NCI-H1436 treated with DMSO at 0.1 percent for 48 hours (cell line): Measurements from ENCODE around the gene NUMB.

Source experiments
- DNase-seq: peaks from one replicate; lab custom pipeline; 2025; lab: John Stamatoyannopoulos, UW

Gene NUMB

GRCh38 chr14:73289729-73290128 lies 168.6 kb downstream of the NUMB start:
- no peak for DNase-seq

GRCh38 chr14:73289308-73289707 lies 169.0 kb downstream of the NUMB start:
- DNase-seq = no peak

- no peak for DNase-seq
These were observed 171.3 kb downstream of the NUMB start for GRCh38 chr14:73287071-73287470.

DNA sequence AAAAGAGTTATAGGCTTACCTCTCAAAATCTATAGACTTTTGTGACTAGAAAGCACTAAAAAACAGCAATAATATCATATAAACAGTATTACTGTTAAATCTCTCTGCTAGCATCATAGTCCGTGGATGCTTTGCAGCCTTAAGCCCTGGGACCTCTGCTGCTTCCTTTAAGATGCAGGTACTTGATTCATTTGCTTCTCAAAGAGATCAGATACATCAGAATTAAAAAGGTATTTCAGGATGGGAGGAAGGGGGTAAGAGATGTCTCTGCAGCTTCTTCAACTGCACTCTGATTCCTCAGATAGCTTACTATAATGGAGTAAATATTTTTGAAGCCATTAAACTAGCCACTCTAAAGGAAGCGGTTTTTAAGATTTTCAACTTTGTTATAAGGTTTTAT lies 171.7 kb downstream of the NUMB start:
- DNase-seq = no peak

- DNase-seq = no peak
These were observed 172.4 kb downstream of the NUMB start for GRCh38 chr14:73285979-73286378.

DNA sequence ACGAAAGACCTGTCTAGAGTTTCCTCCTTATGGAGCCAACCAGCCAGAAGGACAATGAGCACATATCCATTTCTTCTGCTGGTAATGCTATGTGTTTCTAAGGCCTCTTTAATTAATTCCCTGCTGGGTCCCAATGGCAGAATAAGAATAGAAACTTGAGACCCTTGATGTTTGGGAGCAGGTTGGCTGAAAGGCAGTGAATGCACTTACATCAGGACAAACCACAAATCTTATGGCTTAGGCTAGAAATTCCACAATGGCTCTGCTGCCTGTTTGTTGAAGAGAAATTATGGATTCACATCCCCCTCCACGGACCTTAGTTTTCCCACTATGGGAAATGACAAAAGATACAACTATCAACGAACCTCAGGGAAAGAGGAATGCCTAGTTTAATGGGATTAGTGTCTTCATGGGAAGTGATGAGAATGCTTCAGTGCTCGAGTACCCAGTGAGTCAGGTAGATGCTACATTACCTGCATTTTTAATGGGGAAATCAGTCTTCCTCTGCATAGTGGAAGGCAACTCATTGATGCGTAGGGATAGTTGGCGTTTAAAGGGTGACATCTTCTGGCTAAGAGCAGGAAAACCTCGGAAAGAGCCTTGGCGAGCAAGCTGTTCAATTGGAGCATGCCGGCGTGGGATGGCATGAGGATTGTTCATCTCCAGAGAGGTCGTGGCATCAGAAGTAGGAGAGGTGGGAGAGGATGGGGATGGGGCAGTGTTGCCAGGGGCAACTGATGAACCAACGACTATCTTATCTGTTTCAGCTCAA lies 174.6 kb downstream of the NUMB start:
- DNase-seq = no peak

DNA sequence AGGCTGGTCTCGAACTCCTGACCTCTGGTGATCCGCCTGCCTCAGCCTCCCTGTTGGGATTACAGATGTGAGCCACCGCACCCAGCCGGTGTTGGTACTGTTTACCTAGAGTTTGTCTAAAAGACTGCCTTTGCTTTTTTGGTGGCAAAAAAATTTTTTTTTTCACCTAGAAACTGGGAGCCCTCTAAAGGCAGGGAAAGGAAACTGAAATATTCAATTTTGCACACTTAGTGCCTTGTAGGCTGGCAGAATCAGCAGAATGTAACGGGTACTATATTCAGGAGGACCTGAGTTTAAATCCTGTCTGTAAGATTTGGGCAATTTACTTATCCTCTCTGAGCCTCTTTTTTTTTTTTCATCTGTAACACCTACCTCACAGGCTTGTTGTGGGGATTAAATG lies 177.4 kb downstream of the NUMB start:
- no peak for DNase-seq

DNA sequence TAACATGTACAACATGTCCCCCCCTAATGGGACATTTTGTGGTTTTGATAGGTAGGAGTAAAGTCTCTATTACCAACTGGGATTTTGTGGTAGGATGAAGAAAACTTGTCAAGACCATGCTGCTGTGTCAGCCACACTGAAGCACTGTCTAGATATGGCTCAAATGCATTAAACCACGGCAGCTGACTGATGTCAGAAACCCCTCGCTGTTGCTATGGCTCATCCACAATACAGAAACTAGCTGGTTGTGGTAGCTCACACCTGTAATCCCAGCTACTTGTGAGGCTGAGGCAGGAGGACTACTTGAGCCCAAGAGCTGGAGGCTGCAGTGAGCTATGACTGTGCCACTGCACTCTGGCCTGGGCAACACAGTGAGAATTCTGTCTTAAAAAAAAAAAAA lies 181.0 kb downstream of the NUMB start:
- no peak for DNase-seq

DNA sequence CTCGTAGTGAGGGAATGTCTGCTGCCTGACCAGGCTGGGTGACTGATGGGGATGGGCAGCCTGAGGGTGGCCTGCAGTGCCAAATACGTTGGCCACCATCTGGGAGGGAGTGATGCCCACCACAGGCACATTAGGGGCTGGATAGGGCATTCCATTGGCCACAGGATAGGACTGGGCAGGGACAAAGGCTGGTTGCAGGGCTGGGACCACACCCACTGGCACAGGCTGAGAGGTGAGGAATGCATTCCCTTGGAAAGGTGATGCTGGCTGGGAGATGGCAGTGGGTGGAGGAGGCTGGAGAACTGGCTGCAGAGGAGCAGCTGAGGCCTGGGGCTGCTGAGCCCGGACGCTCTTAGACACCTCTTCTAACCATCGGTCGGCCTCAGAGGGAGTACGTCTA lies 181.5 kb downstream of the NUMB start:
- no peak for DNase-seq

GRCh38 chr14:73273799-73274198 lies 184.5 kb downstream of the NUMB start:
- DNase-seq = no peak

DNA sequence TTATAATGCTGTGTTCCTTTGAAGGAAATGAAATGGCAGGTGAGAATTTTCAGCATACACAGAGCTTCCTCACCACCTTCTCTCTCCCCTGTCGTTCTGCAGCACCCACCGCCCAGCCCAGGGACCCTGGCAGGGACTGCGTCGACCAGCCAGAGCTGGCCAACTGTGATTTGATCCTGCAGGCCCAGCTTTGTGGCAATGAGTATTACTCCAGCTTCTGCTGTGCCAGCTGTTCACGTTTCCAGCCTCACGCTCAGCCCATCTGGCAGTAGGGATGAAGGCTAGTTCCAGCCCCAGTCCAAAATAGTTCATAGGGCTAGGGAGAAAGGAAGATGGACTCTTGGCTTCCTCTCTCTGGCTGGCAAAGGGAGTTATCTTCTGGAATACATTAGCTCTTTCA lies 186.0 kb downstream of the NUMB start:
- no peak for DNase-seq

- no peak for DNase-seq
These were observed 188.4 kb downstream of the NUMB start for GRCh38 chr14:73269729-73270531.

DNA sequence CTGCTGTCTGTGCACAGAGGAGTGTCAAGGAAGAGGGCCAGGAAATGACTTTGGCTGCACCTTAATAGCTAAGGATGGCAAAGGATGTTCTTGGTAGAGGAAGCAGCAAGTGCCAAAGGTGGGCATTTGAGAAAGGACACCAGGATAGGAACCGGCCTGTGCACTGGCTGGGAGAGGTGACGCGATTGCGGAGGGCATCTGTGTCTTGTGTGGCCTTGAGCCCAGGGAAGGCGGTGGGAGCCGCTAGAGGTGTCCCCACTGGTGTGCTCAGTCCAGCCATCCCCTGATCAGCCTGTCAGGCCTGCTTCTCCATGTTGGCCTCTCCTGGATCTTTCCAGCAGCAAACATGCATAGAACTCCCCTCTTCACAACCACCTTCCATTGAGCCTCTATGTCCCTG lies 190.9 kb downstream of the NUMB start:
- no peak for DNase-seq

- DNase-seq = no peak
These were observed 192.0 kb downstream of the NUMB start for GRCh38 chr14:73266317-73266716.

DNA sequence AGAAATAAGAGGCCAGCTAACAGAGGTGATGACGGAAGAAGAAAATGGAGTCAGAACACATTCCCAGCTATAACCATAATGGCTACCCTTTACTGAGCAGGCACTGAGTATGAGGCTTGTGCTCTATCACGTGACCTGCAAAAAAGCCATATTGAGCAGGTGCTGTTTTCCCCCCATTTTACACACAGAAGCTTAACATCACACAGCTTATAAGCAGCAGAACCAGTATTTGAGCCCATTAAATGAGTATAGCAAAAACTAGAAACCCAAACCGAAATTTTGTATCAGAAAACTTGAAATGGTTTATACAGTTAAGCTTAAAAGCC lies 192.7 kb downstream of the NUMB start:
- DNase-seq = no peak

DNA sequence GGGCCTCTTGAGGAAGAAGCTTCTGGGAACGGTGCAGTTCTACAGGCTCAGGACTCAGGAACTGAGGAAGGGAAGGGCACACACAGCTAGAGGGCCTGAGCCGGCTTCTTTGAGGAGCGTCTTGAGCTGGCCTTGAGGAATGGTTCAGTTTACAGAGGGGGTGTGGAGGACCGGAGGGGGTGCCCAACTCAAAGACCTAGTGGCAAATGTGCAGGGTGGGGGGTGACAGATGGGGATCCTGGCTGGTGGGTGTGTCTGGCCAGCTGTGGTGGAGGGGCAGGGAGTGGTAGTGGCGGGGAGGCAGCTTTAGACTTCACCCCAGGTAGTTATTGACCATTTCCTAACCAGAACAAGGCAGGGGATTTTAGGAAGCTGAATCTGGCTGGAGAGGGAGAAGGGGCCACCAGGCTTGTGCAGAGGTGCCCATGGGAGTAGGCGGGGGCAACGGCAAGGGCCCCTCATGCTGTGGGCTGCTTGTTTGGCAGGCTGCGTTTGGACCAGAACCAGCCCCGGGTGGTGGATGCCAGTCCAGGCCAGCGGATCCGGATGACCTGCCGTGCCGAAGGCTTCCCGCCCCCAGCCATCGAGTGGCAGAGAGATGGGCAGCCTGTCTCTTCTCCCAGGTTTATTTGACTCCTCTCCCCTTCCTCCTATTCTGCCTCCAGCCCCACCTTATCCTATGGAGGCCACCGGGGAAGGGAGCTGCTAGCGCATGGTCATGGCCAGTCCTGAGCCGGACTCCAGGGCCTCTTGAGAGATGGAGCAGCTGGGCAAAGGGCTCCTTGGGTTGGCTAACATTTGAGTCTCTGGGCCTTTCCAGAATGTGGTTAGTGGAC lies 193.2 kb downstream of the NUMB start:
- no peak for DNase-seq

DNA sequence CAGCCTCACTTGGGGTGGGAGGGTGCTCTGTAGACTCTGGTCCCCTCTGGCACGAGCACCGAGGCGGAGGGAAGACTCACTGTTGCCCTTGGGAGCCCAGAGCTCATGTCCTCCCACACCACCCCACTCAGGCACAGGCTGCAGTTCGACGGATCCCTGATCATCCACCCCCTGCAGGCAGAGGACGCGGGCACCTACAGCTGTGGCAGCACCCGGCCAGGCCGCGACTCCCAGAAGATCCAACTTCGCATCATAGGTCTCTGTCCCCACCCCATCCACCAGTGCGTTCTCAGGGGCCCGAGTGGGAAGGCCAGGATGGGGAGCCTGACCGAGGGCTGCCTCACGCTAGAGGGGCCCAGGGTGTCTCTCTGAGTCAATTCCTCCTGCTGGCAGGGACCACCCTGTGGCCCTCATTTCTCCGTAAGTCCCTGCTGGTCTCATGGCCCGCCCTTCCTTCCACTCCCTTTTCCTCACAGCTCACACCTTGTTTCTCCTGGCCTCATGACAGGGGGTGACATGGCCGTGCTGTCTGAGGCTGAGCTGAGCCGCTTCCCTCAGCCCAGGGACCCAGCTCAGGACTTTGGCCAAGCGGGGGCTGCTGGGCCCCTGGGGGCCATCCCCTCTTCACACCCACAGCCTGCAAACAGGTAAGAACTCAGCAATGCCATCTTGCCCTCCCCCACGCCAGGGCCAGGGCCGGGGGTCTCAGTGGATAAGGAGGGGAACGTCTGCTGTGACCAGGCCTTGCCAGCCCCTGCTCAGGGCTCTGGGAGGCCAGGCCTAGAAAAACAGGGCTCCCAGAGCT lies 194.1 kb downstream of the NUMB start:
- no peak for DNase-seq

GRCh38 chr14:73263606-73264005 lies 194.7 kb downstream of the NUMB start:
- DNase-seq = no peak

- no peak for DNase-seq
These were observed 195.7 kb downstream of the NUMB start for GRCh38 chr14:73262427-73263183.

DNA sequence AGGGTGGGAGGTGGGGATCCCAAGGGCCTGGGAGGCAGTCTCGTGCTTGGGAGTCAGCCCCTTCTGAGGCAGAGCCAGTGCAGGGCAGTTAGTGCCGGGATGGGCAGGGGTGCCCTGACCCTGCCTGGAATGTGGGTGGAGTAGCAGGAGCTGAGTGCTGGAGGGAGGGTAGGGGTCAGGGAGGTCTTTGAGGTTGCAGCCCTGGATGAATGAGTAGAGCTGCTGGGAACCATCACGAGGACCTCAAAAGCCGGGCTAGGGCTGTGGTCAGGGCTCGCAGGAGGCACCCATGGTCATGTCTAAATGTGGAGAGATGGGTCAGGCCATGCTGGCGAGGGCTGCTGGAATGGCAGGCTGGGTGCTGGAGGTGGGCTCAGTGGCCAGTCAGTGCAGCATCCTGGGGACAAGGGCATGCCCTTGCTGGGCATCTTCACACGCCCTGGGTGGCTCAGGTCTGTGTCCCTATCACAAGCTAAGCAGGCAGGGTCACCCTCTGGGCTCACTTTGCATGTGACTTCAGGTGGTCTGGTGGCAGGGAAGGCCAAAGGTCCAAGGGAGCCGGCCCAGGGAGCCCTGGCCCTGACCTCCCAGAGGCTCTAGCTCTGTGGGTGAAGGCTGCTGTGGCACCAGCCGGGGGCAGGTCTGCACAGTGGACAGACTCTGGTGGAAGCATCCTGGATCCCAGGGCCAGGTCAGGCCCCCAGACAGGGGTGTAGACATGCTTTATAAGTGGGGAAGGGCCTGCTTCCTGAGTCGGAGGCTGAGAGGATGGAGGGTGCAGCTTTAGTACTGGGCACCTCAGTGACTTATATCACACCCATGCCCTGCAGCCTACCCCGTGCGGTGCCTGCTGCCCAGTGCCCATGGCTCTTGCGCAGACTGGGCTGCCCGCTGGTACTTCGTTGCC lies 196.6 kb downstream of the NUMB start:
- DNase-seq = no peak
